HepG2 (cell line): ENCODE measurements around the gene CES5A. TPM values are rescaled to one million over a fixed set of nuclear protein-coding genes. Genes with fewer than 3 reads are reported as not detected.

Source experiments
- FOXA1 ChIP-seq, 2 experiments: fragments of 450-650 bp in 1 of 2; sonication (generic) in 1 of 2; formaldehyde crosslinking in 1 of 2; IDR thresholded peaks; 2 replicates each; pipeline versions ENCODE4 v1.4.0 to v1.6.1; 2016 to 2020; ENCODE audit warnings: missing genetic modification reagents in 1 of 2
- GFI1 ChIP-seq: sonication (generic); formaldehyde crosslinking; IDR thresholded peaks from 2 replicates; pipeline ENCODE4 v1.5.0; 2020; ENCODE audit warnings: missing genetic modification reagents, mild to moderate bottlenecking, borderline replicate concordance
- HDAC2 ChIP-seq: sonication (generic); formaldehyde crosslinking; IDR thresholded peaks from 2 replicates; pipeline ENCODE4 v1.4.0; 2020; ENCODE audit warnings: missing genetic modification reagents
- IKZF1 ChIP-seq: fragments of 450-650 bp; IDR thresholded peaks from 2 replicates; pipeline ENCODE4 v1.7.1; 2016
- KDM6A ChIP-seq: IDR thresholded peaks from 2 replicates; pipeline ENCODE4 v1.6.1; 2016; ENCODE audit warnings: low read depth
- MXI1 ChIP-seq: IDR thresholded peaks from 3 replicates; pipeline ENCODE4 v1.6.1; 2012; ENCODE audit warnings: low read depth, low read length, inconsistent platforms, borderline replicate concordance
- MYNN ChIP-seq: sonication (generic); formaldehyde crosslinking; IDR thresholded peaks from 2 replicates; pipeline ENCODE4 v1.4.0; 2020; ENCODE audit warnings: mild to moderate bottlenecking, low read depth, missing genetic modification reagents
- NCOR1 ChIP-seq: fragments of 200-600 bp; sonication (generic); IDR thresholded peaks from 2 replicates; pipeline ENCODE4 v1.7.0; 2017; ENCODE audit warnings: antibody characterized with exemption, low read length, borderline replicate concordance
- NFIC ChIP-seq: IDR thresholded peaks from 2 replicates; pipeline ENCODE4 v1.6.1; 2012; ENCODE audit warnings: mild to moderate bottlenecking, low read length, inconsistent platforms
- RARG ChIP-seq: sonication (generic); formaldehyde crosslinking; IDR thresholded peaks from 2 replicates; pipeline ENCODE4 v1.4.0; 2020; ENCODE audit warnings: low read depth, mild to moderate bottlenecking, missing genetic modification reagents
- SRSF9 ChIP-seq: fragments of 200-400 bp; formaldehyde crosslinking; IDR thresholded peaks from 2 replicates; pipeline ENCODE4 v1.6.1; 2018; ENCODE audit warnings: borderline replicate concordance, mild to moderate bottlenecking, low read depth, low read length; ENCODE audit not compliant: insufficient read depth, poor library complexity, severe bottlenecking
- TOPORS ChIP-seq: sonication (generic); formaldehyde crosslinking; IDR thresholded peaks from 2 replicates; pipeline ENCODE4 v1.8.0; 2023; ENCODE audit warnings: mild to moderate bottlenecking, missing genetic modification reagents
- ZNF780A ChIP-seq: sonication (generic); formaldehyde crosslinking; IDR thresholded peaks from 2 replicates; pipeline ENCODE4 v1.8.0; 2022; ENCODE audit warnings: mild to moderate bottlenecking, missing genetic modification reagents, moderate library complexity
- polyA plus RNA-seq, 8 experiments: library from polyadenylated mRNA; depleted of rRNA in 3 of 8; stranded (reverse) in 7 of 8; unstranded in 1 of 8; fragments of >200 nt; fragmentation: Illumina TruSeq in 4 of 8; extraction: Trizol in 4 of 8; gene quantifications; 2 replicates each; pipeline versions ENCODE4 v1.2.1 to v1.2.3, GENCODE V29; 2011 to 2016; ENCODE audit warnings: low read depth in 4 of 8, missing spikeins in 1 of 8, mixed read lengths in 1 of 8; ENCODE audit not compliant: insufficient read depth in 1 of 8
- total RNA-seq, 5 experiments: library from RNA; depleted of rRNA; stranded (reverse); fragments of >200 nt; fragmentation: Illumina TruSeq; extraction: Trizol; gene quantifications; 2 replicates each; pipeline ENCODE4 v1.2.3, GENCODE V29; 2016; ENCODE audit warnings: low read depth in 1 of 5
- TF ChIP-seq, protein P1 (sequence below): sonication (generic); formaldehyde crosslinking; IDR thresholded peaks from 2 replicates; pipeline ENCODE4 v1.5.1; 2020; ENCODE audit warnings: missing genetic modification reagents, mild to moderate bottlenecking, borderline replicate concordance
- TF ChIP-seq, protein P2 (sequence below): IDR thresholded peaks from 2 replicates; pipeline ENCODE4 v1.6.1; 2016; ENCODE audit warnings: low read depth
- TF ChIP-seq, protein P3 (sequence below): sonication (generic); IDR thresholded peaks from 2 replicates; pipeline ENCODE4 v1.6.1; 2016; ENCODE audit warnings: low read depth, borderline replicate concordance
- TF ChIP-seq, protein P4 (sequence below): sonication (generic); formaldehyde crosslinking; IDR thresholded peaks from 2 replicates; pipeline ENCODE4 v1.8.0; 2022; ENCODE audit warnings: mild to moderate bottlenecking, missing genetic modification reagents; ENCODE audit not compliant: insufficient replicate concordance
- TF ChIP-seq, protein P5 (sequence below), 2 experiments: sonication (generic) in 1 of 2; formaldehyde crosslinking in 1 of 2; IDR thresholded peaks; 2 replicates each; pipeline versions ENCODE4 v1.5.1 to v1.6.1; 2011 to 2020; ENCODE audit warnings: borderline replicate concordance in 1 of 2, low read depth in 1 of 2, low read length in 1 of 2, mild to moderate bottlenecking in 1 of 2, missing genetic modification reagents in 1 of 2, moderate library complexity in 1 of 2
- TF ChIP-seq, protein P6 (sequence below): sonication (generic); formaldehyde crosslinking; IDR thresholded peaks from 2 replicates; pipeline ENCODE4 v1.5.0; 2020; ENCODE audit warnings: missing genetic modification reagents

The CES5A gene
- total and polyA plus RNA-seq, 2 of the 13 experiments (the other 11 are each of a cell fraction or from before 2014, with no cell fraction given) = not detected

DNA sequence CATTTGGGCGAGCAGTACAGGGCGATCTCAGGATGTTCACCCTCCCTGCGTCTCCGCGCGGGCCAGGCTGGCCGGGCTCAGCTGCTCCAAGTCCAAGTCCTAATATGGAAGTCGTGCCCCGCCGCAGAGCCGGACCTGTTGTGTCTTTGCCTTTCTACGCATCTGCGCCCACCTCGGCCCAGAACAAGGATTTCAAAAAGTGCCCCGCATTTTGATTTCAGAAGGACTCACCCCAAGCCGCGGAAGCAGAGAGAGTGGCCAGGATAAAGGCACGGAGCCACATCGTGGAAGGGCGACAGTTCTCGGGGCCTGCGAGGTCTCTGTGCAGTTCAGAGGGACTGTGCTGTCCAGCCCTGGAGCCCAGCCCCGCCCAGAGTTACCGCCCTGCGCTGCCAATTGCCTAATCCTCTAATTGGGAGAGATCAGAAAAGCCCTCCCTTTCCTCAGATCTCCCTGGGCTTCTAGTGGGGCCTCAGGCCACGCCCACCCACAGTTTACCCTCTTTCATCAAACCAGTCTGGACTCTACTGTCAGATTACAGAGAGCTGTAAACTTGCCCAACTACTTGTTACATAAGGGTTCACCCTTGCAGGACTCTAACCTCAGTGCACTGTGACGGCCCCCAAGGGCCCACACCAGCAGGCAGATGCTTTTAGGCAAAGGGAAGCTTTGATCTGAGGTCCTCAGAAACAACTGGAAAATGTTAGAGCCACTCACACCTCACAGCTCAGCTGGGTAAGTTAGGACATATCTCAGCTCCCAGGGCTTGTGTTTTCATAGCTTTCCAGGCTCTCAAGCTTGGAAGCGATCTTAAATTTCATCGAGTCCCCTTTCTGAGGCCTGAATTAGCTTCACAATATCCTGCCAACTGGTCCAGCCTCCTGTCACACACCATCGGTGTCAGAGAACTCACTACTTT lies 42.1 kb downstream of the CES5A start, which contains the start of gene CES1 (continued):
- TF ChIP-seq ZNF780A (CRISPR knock-in tag) = no peak
- peak; percentile 70; the same call in 1 of the 2 replicates for TF ChIP-seq NFIC
- peak; percentile 73; the same call in 1 of the 2 replicates for TF ChIP-seq NCOR1
- no peak for TF ChIP-seq IKZF1
- peak; percentile 69; the same call in 1 of the 2 replicates for TF ChIP-seq GFI1 (CRISPR knock-in tag)
- no peak for TF ChIP-seq SRSF9
- TF ChIP-seq FOXA1 (IDR thresholded peaks at IDR 0.05) = no peak
- TF ChIP-seq FOXA1 (CRISPR knock-in tag; IDR thresholded peaks at IDR 0.05) = peak; percentile 48
- TF ChIP-seq, protein P1, sequence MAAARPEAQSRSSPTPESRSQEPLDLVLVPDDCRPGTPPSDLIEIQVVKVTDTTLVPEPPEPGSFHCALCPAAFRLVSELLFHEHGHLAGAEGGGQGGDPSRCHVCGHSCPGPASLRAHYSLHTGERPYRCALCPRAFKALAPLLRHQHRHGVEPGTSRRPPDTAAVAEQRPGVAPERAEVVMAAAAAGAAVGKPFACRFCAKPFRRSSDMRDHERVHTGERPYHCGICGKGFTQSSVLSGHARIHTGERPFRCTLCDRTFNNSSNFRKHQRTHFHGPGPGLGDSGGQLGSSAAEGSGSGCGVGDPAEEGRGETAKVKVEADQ (CRISPR knock-in tag) = no peak
- TF ChIP-seq, protein P2, sequence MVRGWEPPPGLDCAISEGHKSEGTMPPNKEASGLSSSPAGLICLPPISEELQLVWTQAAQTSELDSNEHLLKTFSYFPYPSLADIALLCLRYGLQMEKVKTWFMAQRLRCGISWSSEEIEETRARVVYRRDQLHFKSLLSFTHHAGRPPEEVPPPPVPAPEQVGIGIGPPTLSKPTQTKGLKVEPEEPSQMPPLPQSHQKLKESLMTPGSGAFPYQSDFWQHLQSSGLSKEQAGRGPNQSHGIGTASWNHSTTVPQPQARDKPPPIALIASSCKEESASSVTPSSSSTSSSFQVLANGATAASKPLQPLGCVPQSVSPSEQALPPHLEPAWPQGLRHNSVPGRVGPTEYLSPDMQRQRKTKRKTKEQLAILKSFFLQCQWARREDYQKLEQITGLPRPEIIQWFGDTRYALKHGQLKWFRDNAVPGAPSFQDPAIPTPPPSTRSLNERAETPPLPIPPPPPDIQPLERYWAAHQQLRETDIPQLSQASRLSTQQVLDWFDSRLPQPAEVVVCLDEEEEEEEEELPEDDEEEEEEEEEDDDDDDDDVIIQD = peak; percentile 66; the same call in 1 of the 2 replicates
- 0 out of 2 replicates have a peak, but pooled peaks have one; percentile 57 for TF ChIP-seq HDAC2 (CRISPR knock-in tag)
- no peak; the same call in 2 of the 3 replicates for TF ChIP-seq MXI1
- no peak for TF ChIP-seq MYNN (CRISPR knock-in tag)
- peak; percentile 53; the same call in 1 of the 2 replicates for TF ChIP-seq TOPORS (CRISPR knock-in tag)
- no peak for TF ChIP-seq RARG (CRISPR knock-in tag)
- TF ChIP-seq, protein P3, sequence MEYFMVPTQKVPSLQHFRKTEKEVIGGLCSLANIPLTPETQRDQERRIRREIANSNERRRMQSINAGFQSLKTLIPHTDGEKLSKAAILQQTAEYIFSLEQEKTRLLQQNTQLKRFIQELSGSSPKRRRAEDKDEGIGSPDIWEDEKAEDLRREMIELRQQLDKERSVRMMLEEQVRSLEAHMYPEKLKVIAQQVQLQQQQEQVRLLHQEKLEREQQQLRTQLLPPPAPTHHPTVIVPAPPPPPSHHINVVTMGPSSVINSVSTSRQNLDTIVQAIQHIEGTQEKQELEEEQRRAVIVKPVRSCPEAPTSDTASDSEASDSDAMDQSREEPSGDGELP = peak; percentile 75; the same call in 1 of the 2 replicates
- peak; percentile 88 for TF ChIP-seq KDM6A (CRISPR knock-in tag)
- TF ChIP-seq, protein P4, sequence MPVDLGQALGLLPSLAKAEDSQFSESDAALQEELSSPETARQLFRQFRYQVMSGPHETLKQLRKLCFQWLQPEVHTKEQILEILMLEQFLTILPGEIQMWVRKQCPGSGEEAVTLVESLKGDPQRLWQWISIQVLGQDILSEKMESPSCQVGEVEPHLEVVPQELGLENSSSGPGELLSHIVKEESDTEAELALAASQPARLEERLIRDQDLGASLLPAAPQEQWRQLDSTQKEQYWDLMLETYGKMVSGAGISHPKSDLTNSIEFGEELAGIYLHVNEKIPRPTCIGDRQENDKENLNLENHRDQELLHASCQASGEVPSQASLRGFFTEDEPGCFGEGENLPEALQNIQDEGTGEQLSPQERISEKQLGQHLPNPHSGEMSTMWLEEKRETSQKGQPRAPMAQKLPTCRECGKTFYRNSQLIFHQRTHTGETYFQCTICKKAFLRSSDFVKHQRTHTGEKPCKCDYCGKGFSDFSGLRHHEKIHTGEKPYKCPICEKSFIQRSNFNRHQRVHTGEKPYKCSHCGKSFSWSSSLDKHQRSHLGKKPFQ (CRISPR knock-in tag) = no peak
- TF ChIP-seq, protein P5, sequence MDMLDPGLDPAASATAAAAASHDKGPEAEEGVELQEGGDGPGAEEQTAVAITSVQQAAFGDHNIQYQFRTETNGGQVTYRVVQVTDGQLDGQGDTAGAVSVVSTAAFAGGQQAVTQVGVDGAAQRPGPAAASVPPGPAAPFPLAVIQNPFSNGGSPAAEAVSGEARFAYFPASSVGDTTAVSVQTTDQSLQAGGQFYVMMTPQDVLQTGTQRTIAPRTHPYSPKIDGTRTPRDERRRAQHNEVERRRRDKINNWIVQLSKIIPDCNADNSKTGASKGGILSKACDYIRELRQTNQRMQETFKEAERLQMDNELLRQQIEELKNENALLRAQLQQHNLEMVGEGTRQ (IDR thresholded peaks at IDR 0.05; ENCODE audit: low read depth, low read length) = no peak
- TF ChIP-seq, protein P5 (CRISPR knock-in tag; IDR thresholded peaks at IDR 0.05; ENCODE audit: borderline replicate concordance) = peak; percentile 67; the same call in 1 of the 2 replicates
- TF ChIP-seq, protein P6, sequence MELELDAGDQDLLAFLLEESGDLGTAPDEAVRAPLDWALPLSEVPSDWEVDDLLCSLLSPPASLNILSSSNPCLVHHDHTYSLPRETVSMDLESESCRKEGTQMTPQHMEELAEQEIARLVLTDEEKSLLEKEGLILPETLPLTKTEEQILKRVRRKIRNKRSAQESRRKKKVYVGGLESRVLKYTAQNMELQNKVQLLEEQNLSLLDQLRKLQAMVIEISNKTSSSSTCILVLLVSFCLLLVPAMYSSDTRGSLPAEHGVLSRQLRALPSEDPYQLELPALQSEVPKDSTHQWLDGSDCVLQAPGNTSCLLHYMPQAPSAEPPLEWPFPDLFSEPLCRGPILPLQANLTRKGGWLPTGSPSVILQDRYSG (CRISPR knock-in tag) = no peak
